ENCODE data around the gene KRTAP9-8. TPM values are rescaled to one million over a fixed set of nuclear protein-coding genes. Genes with fewer than 3 reads are reported as not detected.
"Not testable (repeated sequence)": the region's sequence is repeated elsewhere in the genome, so short reads cannot be mapped to it uniquely, and the experiment has no call there.

Gene KRTAP9-8
- total and polyA plus RNA-seq, 9 donors = not detected

GRCh38 chr17:41271858-41272257, 34.1 kb downstream of the KRTAP9-8 start:
- no peaks in the 10 kb centered on the region for H3K4me1 ChIP-seq (ENCODE audit: insufficient read depth)
- TF ChIP-seq, protein P1, sequence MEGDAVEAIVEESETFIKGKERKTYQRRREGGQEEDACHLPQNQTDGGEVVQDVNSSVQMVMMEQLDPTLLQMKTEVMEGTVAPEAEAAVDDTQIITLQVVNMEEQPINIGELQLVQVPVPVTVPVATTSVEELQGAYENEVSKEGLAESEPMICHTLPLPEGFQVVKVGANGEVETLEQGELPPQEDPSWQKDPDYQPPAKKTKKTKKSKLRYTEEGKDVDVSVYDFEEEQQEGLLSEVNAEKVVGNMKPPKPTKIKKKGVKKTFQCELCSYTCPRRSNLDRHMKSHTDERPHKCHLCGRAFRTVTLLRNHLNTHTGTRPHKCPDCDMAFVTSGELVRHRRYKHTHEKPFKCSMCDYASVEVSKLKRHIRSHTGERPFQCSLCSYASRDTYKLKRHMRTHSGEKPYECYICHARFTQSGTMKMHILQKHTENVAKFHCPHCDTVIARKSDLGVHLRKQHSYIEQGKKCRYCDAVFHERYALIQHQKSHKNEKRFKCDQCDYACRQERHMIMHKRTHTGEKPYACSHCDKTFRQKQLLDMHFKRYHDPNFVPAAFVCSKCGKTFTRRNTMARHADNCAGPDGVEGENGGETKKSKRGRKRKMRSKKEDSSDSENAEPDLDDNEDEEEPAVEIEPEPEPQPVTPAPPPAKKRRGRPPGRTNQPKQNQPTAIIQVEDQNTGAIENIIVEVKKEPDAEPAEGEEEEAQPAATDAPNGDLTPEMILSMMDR (IDR thresholded peaks at IDR 0.05) = no peak
- TF ChIP-seq EP300 (IDR thresholded peaks at IDR 0.05) = no peak
- no peak for TF ChIP-seq POLR2A (IDR thresholded peaks at IDR 0.05)
- intact Hi-C loops (cut with DNase I) = no loop called here
- H3K9me3 ChIP-seq = no peaks in the 10 kb centered on the region
- no peak overlapping the region for H3K27ac ChIP-seq
- H3K4me3 ChIP-seq = no peak overlapping the region
- H3K36me3 ChIP-seq = no peaks in the 10 kb centered on the region
- no peaks in the 10 kb centered on the region for H3K27me3 ChIP-seq
- 30 to 67% (median 41%) methylated on average over 1 of the region's 1 CpG for WGBS, 3 donors
- no peak for DNase-seq

GRCh38 chr17:41275648-41276190, 37.9 kb downstream of the KRTAP9-8 start, which contains the start of gene KRTAP9-7:
KRTAP9-7 (plus strand) TSS chr17:41275698; CDS start chr17:41275698, 0 bp downstream.
- H3K4me3 ChIP-seq; DNase-seq; H3K36me3 ChIP-seq; intact Hi-C loops (cut with DNase I); H3K27ac ChIP-seq; H3K27me3 ChIP-seq; H3K9me3 ChIP-seq; H3K4me1 ChIP-seq (ENCODE audit: insufficient read depth): not testable (repeated sequence)
- 77 to 96% (median 94%) methylated on average over 3 of the region's 3 CpGs for WGBS, 3 donors

DNA sequence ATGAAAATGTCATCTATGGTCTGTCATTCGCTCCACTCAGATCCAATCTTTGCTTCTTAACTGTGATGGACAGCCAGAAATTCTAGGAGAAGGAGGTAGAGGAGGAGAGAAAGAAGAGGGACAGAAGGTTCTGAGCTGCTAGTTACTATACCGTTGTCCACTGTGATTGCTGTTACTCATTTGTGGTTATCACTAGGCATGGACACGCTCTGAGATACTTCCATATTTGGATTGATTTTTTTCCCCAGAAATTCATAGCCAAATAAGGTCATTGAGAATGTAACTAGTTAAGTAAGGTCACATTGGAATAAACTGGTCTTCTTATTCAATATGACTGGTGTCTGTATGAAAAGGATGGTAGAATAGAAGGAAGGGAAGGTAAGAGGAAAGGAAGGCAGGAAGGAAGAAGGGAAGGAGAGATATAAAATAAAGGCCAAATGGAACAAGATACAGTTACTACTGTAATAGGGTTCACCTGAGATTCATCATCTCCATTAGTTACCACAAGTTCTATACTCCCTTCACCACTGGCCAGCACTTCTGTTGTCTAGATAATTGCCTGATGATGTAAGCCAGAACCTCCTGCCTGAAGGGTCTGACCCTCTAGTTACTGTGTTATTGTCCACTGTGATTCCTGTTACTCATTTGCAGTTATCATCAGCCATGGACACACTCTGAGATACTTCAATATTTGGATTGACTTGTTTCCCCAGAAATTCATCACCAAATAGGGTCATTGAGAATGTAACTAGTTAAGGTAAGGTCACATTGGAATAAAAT, 40.6 kb downstream of the KRTAP9-8 start:
- Histone ChIP-seq H3K4me3 (no peak overlapping the region), H3K27me3 (no peaks in the 10 kb centered on the region), H3K4me1 (ENCODE audit: insufficient read depth) (no peaks in the 10 kb centered on the region), H3K9me3 (no peaks in the 10 kb centered on the region), H3K36me3 (no peaks in the 10 kb centered on the region), H3K27ac (no peak overlapping the region)
- no peak for DNase-seq
- intact Hi-C loops (cut with DNase I) = no loop called here
- TF ChIP-seq EP300 (IDR thresholded peaks at IDR 0.05) = no peak
- TF ChIP-seq, protein P1 (IDR thresholded peaks at IDR 0.05) = no peak
- TF ChIP-seq POLR2A (IDR thresholded peaks at IDR 0.05) = no peak
- 83 to 87% (median 86%) methylated on average over 3 of the region's 3 CpGs for WGBS, 3 donors

- no peak for DNase-seq
Measured at GRCh38 chr17:41284043-41284442, 46.2 kb downstream of the KRTAP9-8 start.

More at GRCh38 chr17:41284043-41284442, 46.2 kb downstream of the KRTAP9-8 start:
- Histone ChIP-seq H3K9me3 (no peaks in the 10 kb centered on the region), H3K27ac (no peak overlapping the region), H3K4me3 (no peak overlapping the region), H3K27me3 (no peaks in the 10 kb centered on the region), H3K4me1 (ENCODE audit: insufficient read depth) (no peaks in the 10 kb centered on the region), H3K36me3 (no peaks in the 10 kb centered on the region)
- TF ChIP-seq POLR2A (IDR thresholded peaks at IDR 0.05) (no peak), EP300 (IDR thresholded peaks at IDR 0.05) (no peak)
- TF ChIP-seq, protein P1 (IDR thresholded peaks at IDR 0.05) = no peak
- intact Hi-C loops (cut with DNase I) = no loop called here
- whole genome bisulfite sequencing, 3 donors = 22 to 33% (median 23%) methylated on average over 3 of the region's 3 CpGs

All from ovary (tissue), 9 donors.